Measurements from ENCODE around the gene BACE2. TPM values are rescaled to one million over a fixed set of nuclear protein-coding genes. Genes with fewer than 3 reads are reported as not detected.
"Not testable (repeated sequence)": the region's sequence is repeated elsewhere in the genome, so short reads cannot be mapped to it uniquely, and the experiment has no call there.

BACE2 gene
- polyA plus RNA-seq, 1 donor from 2014 or later: 0.32 TPM

DNA sequence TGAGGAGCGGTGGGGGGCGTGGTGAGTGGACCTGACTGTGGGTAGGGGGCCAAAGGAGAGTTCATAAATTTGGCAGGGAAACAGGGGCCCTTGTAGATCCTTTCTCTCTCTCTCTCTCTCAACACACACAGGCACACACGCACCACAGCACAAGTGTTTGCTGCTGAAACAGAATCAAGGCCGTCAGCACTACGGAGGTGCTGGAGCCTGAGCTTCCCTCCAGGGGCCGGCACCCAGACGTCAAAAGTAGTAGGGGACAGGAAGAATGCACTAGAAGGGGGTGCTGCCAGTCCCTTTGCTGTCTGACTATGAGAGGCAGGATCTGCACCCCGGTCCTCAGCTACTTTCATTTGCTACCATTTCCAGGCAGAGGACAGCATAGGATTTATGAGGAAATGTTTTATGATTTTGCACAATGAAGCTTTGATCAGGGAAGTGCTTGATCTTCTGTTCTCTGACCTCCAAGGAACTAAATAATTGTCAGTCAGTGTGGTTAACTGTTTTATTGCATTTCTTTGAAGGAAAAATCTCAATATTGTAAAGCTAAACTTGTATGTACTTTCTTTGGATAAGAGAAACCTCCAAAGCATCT lies 74.4 kb downstream of the BACE2 start:
- no peak overlapping the region for H3K4me2 ChIP-seq (ENCODE audit: low read length)
- no peak overlapping the region for H3K27ac ChIP-seq (ENCODE audit: low read length)
- no peak overlapping the region for H2AFZ ChIP-seq (ENCODE audit: low read depth, low read length)
- no peak overlapping the region for H3K4me3 ChIP-seq (ENCODE audit: low read length)
- H3F3A ChIP-seq (ENCODE audit: insufficient read depth, low read length, poor library complexity, severe bottlenecking): no peaks in the 10 kb centered on the region
- no peaks in the 10 kb centered on the region for H4K20me1 ChIP-seq (ENCODE audit: insufficient read depth)
- H3K36me3 ChIP-seq (ENCODE audit: insufficient read depth, low read length): no peaks in the 10 kb centered on the region
- no peak overlapping the region for H3K9ac ChIP-seq (ENCODE audit: low read length)
- no peaks in the 10 kb centered on the region for H3K27me3 ChIP-seq (ENCODE audit: insufficient read depth, low read depth, low read length)
- no peaks in the 10 kb centered on the region for H3K9me2 ChIP-seq (ENCODE audit: insufficient read depth, low read length)
- no peaks in the 10 kb centered on the region for H3K9me3 ChIP-seq (ENCODE audit: low read length)
- TF ChIP-seq, protein P1, sequence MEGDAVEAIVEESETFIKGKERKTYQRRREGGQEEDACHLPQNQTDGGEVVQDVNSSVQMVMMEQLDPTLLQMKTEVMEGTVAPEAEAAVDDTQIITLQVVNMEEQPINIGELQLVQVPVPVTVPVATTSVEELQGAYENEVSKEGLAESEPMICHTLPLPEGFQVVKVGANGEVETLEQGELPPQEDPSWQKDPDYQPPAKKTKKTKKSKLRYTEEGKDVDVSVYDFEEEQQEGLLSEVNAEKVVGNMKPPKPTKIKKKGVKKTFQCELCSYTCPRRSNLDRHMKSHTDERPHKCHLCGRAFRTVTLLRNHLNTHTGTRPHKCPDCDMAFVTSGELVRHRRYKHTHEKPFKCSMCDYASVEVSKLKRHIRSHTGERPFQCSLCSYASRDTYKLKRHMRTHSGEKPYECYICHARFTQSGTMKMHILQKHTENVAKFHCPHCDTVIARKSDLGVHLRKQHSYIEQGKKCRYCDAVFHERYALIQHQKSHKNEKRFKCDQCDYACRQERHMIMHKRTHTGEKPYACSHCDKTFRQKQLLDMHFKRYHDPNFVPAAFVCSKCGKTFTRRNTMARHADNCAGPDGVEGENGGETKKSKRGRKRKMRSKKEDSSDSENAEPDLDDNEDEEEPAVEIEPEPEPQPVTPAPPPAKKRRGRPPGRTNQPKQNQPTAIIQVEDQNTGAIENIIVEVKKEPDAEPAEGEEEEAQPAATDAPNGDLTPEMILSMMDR (IDR thresholded peaks at IDR 0.05; ENCODE audit: poor library complexity, severe bottlenecking): no peak
- TF ChIP-seq EZH2 (IDR thresholded peaks at IDR 0.05; ENCODE audit: borderline replicate concordance, insufficient read depth, low read length, poor library complexity, severe bottlenecking): no peak
- no peak for TF ChIP-seq SMC3 (conservative IDR thresholded peaks at IDR 0.05; ENCODE audit: poor library complexity)
- H3K79me2 ChIP-seq (replicated peaks; ENCODE audit: insufficient read depth, low read length): no peaks in the 10 kb centered on the region

GRCh38 chr21:41243107-41243506 lies 75.1 kb downstream of the BACE2 start:
- TF ChIP-seq RAD21 (conservative IDR thresholded peaks at IDR 0.05): no peak
- no peak for TF ChIP-seq EZH2 (IDR thresholded peaks at IDR 0.05; ENCODE audit: borderline replicate concordance, insufficient read depth, low read length, poor library complexity, severe bottlenecking)
- TF ChIP-seq EP300 (conservative IDR thresholded peaks at IDR 0.05; ENCODE audit: poor library complexity, severe bottlenecking): no peak
- TF ChIP-seq MXI1 (conservative IDR thresholded peaks at IDR 0.05; ENCODE audit: poor library complexity, severe bottlenecking): no peak
- no peak for TF ChIP-seq SMC3 (conservative IDR thresholded peaks at IDR 0.05; ENCODE audit: poor library complexity)
- no peak for TF ChIP-seq POLR2AphosphoS5 (IDR thresholded peaks at IDR 0.05)
- TF ChIP-seq REST (IDR thresholded peaks at IDR 0.05; ENCODE audit: borderline replicate concordance): no peak
- TF ChIP-seq TAF1 (IDR thresholded peaks at IDR 0.05; ENCODE audit: low read depth): no peak
- TF ChIP-seq, protein P1 (IDR thresholded peaks at IDR 0.05; ENCODE audit: poor library complexity, severe bottlenecking): no peak
- Histone ChIP-seq H3K4me3 (ENCODE audit: low read length) (no peak overlapping the region), H3K9me2 (ENCODE audit: insufficient read depth, low read length) (no peaks in the 10 kb centered on the region), H4K20me1 (ENCODE audit: insufficient read depth) (no peaks in the 10 kb centered on the region), H3K27ac (ENCODE audit: low read length) (no peak overlapping the region), H3K27me3 (ENCODE audit: insufficient read depth, low read depth, low read length) (no peaks in the 10 kb centered on the region), H3K4me2 (ENCODE audit: low read length) (no peak overlapping the region), H3K36me3 (ENCODE audit: insufficient read depth, low read length) (no peaks in the 10 kb centered on the region), H3F3A (ENCODE audit: insufficient read depth, low read length, poor library complexity, severe bottlenecking) (no peaks in the 10 kb centered on the region), H3K9me3 (ENCODE audit: low read length) (no peaks in the 10 kb centered on the region), H3K9ac (ENCODE audit: low read length) (no peak overlapping the region), H3K79me2 (replicated peaks; ENCODE audit: insufficient read depth, low read length) (no peaks in the 10 kb centered on the region), H2AFZ (ENCODE audit: low read depth, low read length) (no peak overlapping the region)

- H3K4me2 ChIP-seq (ENCODE audit: low read length); H4K20me1 ChIP-seq (ENCODE audit: insufficient read depth); H3F3A ChIP-seq (ENCODE audit: insufficient read depth, low read length, poor library complexity, severe bottlenecking); H3K9ac ChIP-seq (ENCODE audit: low read length); H2AFZ ChIP-seq (ENCODE audit: low read depth, low read length); H3K36me3 ChIP-seq (ENCODE audit: insufficient read depth, low read length); H3K27me3 ChIP-seq (ENCODE audit: insufficient read depth, low read depth, low read length); H3K4me3 ChIP-seq (ENCODE audit: low read length); H3K79me2 ChIP-seq (replicated peaks; ENCODE audit: insufficient read depth, low read length); H3K27ac ChIP-seq (ENCODE audit: low read length); H3K9me3 ChIP-seq (ENCODE audit: low read length); H3K9me2 ChIP-seq (ENCODE audit: insufficient read depth, low read length): not testable (repeated sequence)
Observed at GRCh38 chr21:41244266-41244880, 76.4 kb downstream of the BACE2 start.
